IPS-NIHi7 (cell line): Measurements from ENCODE around the gene KPNA3.
"Not testable (repeated sequence)": the region's sequence is repeated elsewhere in the genome, so short reads cannot be mapped to it uniquely, and the experiment has no call there.

ENCODE experiments used
- DNase-seq: peaks from one replicate; pipeline ENCODE4 v3.0.0; 2012; ENCODE audit warnings: mixed read lengths; ENCODE audit errors: extremely low spot score

Gene KPNA3

GRCh38 chr13:49749848-49750247 is 42.6 kb downstream of the KPNA3 start:
- no peak for DNase-seq

- no peak for DNase-seq
Observed at GRCh38 chr13:49746111-49746510, 46.4 kb downstream of the KPNA3 start.

- DNase-seq = no peak
Observed at GRCh38 chr13:49740870-49741269, 51.6 kb downstream of the KPNA3 start.

GRCh38 chr13:49739498-49740187 is 52.8 kb downstream of the KPNA3 start:
- no peak for DNase-seq

DNA sequence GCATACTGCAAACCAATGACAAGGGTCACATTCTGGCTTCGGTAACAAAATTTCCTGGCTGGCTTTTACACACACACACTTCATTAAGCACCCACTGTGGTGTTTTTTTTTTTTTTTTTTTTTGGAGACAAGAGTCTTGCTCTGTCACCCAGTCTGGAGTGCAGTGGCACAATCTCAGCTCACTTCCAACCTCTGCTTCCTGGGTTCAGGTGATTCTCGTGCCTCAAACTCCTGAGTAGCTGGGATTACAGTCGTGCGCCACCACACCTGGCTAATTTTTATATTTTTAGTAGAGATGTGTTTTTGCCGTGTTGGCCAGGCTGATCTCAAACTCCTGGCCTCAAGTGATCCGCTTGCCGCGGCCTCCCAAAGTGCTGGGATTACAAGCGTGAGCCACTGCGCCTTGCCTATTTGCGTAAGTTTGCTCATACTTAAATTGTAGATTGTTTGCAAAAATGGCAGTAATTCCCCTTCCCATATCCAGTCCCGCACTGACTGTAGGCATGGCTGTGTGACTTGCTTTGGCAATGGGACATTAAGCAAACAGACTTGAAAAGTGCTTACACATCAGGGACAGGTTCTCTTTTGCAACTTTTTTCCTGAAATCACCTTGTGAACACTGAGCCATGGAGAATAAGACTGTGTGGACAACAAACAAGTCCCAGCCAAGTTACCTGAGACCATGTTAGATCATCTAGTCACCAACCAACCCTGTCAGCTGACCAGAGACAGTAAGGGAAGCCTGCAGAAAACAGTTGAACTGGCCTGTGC is 59.1 kb downstream of the KPNA3 start:
- DNase-seq = peak; percentile 8

GRCh38 chr13:49731766-49732165 is 60.7 kb downstream of the KPNA3 start:
- DNase-seq = no peak

- DNase-seq = no peak
Observed at GRCh38 chr13:49716615-49717014, 75.9 kb downstream of the KPNA3 start.

DNA sequence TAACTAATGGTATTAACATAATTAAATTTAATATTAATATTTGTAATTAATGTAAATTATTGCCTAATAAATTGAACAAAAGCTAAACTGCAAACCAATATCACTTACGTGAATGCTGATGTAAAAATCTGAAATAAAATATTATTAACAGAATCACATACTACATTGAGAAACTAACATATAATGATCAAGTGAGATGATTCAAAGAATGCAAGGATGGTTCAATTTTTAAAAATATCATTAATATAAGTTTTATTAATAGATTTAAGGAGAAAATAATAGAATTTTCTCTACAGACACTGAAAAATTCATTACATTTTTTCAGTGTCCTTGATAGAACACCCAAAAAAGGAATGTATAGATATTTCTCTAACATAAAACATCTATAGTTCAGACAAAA is 77.7 kb downstream of the KPNA3 start:
- DNase-seq = no peak

GRCh38 chr13:49711218-49711863 is 81.1 kb downstream of the KPNA3 start:
- DNase-seq = no peak

GRCh38 chr13:49704264-49704663 is 88.2 kb downstream of the KPNA3 start:
- DNase-seq = not testable (repeated sequence)

- DNase-seq = no peak
Observed at GRCh38 chr13:49701491-49701890, 91.0 kb downstream of the KPNA3 start.

DNA sequence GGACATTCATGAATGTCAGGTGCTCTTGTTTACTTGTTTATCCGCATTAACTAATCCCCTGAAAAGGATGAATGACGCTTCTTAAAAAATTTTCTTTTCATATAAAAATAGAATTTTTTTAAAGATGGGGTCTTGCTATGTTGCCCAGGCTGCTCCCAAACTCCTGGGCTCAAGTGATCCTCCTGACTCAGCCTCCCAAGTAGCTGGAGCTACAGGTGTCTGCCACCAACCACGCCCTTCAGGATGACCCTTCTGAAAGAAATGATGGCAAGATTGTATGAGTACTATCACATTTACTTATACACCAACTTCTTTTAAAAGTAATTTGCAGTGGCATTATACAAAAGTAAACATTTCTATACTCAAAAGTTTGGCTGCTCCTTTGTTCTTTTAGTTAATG is 95.0 kb downstream of the KPNA3 start:
- no peak for DNase-seq

GRCh38 chr13:49694446-49694845 is 98.0 kb downstream of the KPNA3 start:
- no peak for DNase-seq

DNA sequence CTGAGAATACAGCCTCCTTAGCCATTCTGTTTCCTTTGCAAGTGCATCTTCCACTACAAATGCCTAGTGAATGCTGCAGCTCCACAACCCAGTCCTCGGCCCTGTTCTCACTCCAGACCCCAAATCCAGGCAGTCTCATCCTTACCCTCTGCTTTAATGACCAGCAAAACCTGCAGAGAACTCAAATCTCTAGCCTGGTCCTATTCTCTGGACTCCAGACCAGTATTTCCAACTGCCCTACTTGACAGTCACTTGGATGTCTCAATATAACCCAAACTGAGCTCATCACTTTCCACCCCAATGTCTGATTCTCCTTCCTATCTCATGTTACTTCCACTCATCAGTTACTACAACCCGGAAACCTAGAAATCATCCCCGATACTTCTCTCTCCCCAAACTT is 98.6 kb downstream of the KPNA3 start:
- no peak for DNase-seq

DNA sequence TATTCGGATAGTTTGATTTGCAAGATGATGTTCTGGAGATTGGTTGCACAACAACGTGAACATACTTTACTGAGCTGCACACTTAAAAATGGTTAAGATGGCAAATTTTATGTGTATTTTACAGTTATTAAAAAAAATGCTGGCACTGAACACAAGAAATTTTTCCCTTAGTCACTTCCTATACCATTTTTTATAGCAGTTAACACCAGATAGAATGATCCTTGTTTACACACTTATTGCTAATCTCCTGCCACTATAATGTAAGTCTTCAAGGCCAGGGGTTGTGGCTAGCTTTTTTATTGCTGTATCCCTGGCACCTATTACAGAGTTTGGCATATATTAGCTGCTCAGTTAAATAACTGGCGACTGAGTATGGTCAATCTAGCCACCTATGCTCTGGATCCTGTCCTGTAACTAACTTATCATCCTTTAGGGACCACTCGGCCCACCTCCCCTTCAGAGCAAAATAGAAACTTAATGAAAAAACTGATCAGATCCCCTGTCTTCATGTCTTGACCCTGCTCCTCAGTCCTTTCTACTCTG is 99.2 kb downstream of the KPNA3 start:
- DNase-seq = no peak

GRCh38 chr13:49690995-49691784 is 101.3 kb downstream of the KPNA3 start, which contains the start of gene EBPL:
Gene EBPL, minus strand, starts transcription at chr13:49691486. Its CDS starts 62 bp downstream, at chr13:49691424.
- peak; percentile 98 for DNase-seq

DNA sequence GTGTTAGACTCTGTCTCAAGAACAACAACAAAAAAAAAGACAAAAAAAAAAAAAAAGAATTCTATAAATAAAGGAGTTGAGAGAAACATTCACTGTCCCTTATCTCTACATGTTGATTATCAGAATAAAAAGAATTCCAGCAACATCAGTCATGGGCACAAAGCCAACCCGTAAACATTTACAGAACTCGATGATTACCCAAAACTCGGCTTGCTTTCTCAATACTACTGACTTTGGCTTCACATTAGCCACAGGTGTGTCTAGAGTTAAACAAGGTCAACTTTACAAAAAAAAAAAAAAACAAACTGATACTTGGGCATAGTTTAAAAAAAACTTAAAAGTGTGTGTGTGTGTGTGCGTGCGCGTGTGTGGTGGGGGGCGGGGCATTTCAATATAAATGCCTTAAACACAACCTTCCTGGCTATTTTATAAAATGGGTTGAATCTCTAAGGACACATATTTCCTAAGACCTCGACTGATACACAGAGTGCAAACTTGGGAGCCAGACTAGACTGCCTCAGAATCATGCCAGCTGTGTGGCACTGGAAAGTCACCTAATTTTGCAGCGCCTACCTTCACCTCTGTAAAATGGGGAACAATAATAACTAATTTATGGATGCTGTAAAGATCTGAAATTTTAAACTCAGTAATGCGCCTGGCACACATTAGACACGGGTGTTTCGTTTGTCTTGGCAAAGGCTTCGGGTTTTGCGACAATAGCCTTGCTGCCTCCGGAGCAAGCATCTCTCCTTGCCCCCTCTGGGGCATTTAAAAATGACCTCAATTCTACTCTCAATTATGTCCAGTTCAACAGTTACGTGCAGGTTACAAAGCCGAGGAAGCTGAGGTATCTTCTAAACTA is 102.1 kb downstream of the KPNA3 start:
- no peak for DNase-seq

GRCh38 chr13:49683489-49683888 is 109.0 kb downstream of the KPNA3 start:
- DNase-seq = no peak

- DNase-seq = no peak
Observed at GRCh38 chr13:49681842-49682435, 110.5 kb downstream of the KPNA3 start.

- no peak for DNase-seq
Observed at GRCh38 chr13:49679246-49679645, 113.2 kb downstream of the KPNA3 start.
